ENCODE data around the gene ACTN1. TPM values are rescaled to one million over a fixed set of nuclear protein-coding genes. Genes with fewer than 3 reads are reported as not detected.

The ACTN1 gene
- total RNA-seq, 3 donors from 2014 or later, result 75.0 to 295 (median 290) TPM

DNA sequence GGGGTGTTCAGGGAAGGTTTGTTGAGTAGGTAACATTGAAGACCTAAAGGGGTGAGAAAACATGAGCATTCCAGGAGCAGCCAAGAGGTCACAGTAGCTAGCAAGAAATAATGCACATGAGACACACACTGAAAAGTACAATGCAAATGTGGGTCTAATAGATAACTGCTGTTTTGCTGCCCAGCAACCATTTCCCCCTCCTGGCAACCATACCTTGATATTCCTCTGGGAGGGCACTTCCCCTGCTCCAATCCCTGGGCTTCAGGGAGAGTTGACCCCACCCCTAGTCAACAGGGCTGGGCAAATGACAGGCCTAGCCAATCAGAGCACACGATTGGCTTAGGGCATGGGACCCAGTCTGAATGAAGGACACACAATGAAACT is 8.5 kb upstream of the ACTN1 start:
- no peaks in the 10 kb centered on the region for H3K4me1 ChIP-seq
- intact Hi-C loops (cut with DNase I; ENCODE audit: low total_unique reads), result no loop called here
- no peaks in the 10 kb centered on the region for H3K36me3 ChIP-seq
- TF ChIP-seq, protein P1, sequence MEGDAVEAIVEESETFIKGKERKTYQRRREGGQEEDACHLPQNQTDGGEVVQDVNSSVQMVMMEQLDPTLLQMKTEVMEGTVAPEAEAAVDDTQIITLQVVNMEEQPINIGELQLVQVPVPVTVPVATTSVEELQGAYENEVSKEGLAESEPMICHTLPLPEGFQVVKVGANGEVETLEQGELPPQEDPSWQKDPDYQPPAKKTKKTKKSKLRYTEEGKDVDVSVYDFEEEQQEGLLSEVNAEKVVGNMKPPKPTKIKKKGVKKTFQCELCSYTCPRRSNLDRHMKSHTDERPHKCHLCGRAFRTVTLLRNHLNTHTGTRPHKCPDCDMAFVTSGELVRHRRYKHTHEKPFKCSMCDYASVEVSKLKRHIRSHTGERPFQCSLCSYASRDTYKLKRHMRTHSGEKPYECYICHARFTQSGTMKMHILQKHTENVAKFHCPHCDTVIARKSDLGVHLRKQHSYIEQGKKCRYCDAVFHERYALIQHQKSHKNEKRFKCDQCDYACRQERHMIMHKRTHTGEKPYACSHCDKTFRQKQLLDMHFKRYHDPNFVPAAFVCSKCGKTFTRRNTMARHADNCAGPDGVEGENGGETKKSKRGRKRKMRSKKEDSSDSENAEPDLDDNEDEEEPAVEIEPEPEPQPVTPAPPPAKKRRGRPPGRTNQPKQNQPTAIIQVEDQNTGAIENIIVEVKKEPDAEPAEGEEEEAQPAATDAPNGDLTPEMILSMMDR (IDR thresholded peaks at IDR 0.05), result no peak
- TF ChIP-seq POLR2A (IDR thresholded peaks at IDR 0.05) (no peak), POLR2AphosphoS5 (IDR thresholded peaks at IDR 0.05) (no peak)
- no peaks in the 10 kb centered on the region for H3K27me3 ChIP-seq
- H3K4me3 ChIP-seq, result no peak overlapping the region
- H3K9me3 ChIP-seq, result no peaks in the 10 kb centered on the region
- no peak for DNase-seq (ENCODE audit: low spot score in 2 of 2)
- no peak overlapping the region for H3K27ac ChIP-seq

DNA sequence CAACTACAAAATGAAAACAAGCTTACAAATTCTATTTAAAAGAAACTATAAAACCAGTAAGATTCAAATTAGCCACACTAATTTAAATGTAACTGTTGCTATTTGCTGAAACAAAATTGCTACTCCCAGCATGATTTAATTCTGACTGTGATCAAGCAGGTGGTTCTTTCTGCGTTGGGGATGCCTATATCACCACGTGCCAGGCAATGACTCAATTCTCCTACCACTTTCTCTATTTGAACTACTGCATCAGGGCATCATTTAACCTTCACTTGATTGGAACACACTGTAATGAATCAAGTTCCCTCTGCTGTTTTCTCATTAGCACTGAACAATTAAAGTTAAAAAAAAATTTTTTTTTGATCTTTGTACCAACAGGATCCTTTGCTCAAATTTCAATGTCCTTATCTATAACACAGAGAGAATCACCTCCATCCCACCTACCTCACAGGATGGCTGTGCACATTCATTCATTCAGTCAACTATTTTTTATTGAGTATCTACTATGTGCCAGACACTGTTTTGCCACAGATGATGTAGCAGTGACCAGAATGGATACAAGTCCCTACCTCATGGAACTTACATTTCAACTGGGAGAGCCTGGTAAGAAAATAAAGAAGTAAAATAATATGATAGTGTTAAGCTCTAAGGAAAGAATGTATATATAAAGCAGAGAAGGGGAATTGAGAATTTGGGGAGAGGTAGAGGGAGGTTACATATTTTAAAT is 8.0 kb upstream of the ACTN1 start:
- Histone ChIP-seq H3K36me3 (no peaks in the 10 kb centered on the region), H3K4me1 (no peaks in the 10 kb centered on the region), H3K9me3 (no peaks in the 10 kb centered on the region), H3K27me3 (no peaks in the 10 kb centered on the region), H3K4me3 (no peak overlapping the region), H3K27ac (no peak overlapping the region)
- intact Hi-C loops (cut with DNase I; ENCODE audit: low total_unique reads), result no loop called here
- no peak for DNase-seq (ENCODE audit: low spot score in 2 of 2)
- TF ChIP-seq POLR2A (IDR thresholded peaks at IDR 0.05) (no peak), POLR2AphosphoS5 (IDR thresholded peaks at IDR 0.05) (no peak)
- TF ChIP-seq, protein P1 (IDR thresholded peaks at IDR 0.05), result no peak

DNA sequence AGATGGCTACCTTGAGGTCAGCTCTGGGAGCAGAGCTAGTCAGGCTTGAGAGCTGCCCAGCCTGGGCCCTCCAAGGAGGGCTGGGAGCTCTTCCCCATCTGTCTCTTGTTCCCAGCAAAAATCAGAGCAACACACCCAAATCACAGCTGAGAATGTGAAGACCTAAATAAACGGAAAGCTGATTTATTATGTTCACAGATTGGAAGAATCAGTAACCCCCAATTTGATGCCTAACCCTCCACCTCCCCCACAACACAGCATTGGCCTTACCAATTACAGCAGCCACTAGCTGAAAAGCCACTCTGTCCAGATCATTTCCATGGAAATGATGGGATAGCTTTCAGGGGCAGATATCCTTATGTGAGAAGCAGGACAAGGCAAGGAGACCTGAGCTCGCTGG is 7.1 kb upstream of the ACTN1 start:
- no peak overlapping the region for H3K27ac ChIP-seq
- no peaks in the 10 kb centered on the region for H3K27me3 ChIP-seq
- H3K9me3 ChIP-seq, result no peaks in the 10 kb centered on the region
- no peak for DNase-seq (ENCODE audit: low spot score in 2 of 2)
- no peaks in the 10 kb centered on the region for H3K4me1 ChIP-seq
- no peak overlapping the region for H3K4me3 ChIP-seq
- no peak for TF ChIP-seq POLR2AphosphoS5 (IDR thresholded peaks at IDR 0.05)
- TF ChIP-seq, protein P1 (IDR thresholded peaks at IDR 0.05), result no peak
- intact Hi-C loops (cut with DNase I; ENCODE audit: low total_unique reads), result no loop called here
- H3K36me3 ChIP-seq, result no peaks in the 10 kb centered on the region

DNA sequence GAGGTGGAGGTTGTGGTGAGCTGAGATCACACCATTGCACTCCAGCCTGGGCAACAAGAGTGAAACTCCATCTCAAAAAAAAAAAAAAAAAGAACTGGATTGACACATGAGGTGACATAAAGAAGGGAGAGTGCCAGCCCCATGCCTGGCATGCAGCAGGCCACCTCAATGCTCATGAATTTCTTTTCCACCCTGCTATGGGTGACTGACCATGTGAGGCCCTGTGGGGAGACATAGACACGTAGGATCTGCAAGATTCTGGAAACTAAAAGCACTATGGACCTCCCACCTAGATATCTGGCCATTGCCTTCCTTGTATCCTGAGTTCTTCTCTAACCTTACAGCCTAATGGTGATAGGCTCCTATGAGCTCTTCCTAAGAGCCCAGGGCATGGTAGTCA is 5.6 kb upstream of the ACTN1 start:
- no peak overlapping the region for H3K27ac ChIP-seq
- intact Hi-C loops (cut with DNase I; ENCODE audit: low total_unique reads), result no loop called here
- H3K27me3 ChIP-seq, result no peaks in the 10 kb centered on the region
- H3K9me3 ChIP-seq, result no peaks in the 10 kb centered on the region
- no peak for TF ChIP-seq POLR2AphosphoS5 (IDR thresholded peaks at IDR 0.05)
- no peak for TF ChIP-seq POLR2A (IDR thresholded peaks at IDR 0.05)
- TF ChIP-seq, protein P1 (IDR thresholded peaks at IDR 0.05), result no peak
- H3K4me3 ChIP-seq, result no peak overlapping the region
- no peaks in the 10 kb centered on the region for H3K4me1 ChIP-seq
- H3K36me3 ChIP-seq, result no peaks in the 10 kb centered on the region
- no peak for DNase-seq (ENCODE audit: low spot score in 2 of 2)

DNA sequence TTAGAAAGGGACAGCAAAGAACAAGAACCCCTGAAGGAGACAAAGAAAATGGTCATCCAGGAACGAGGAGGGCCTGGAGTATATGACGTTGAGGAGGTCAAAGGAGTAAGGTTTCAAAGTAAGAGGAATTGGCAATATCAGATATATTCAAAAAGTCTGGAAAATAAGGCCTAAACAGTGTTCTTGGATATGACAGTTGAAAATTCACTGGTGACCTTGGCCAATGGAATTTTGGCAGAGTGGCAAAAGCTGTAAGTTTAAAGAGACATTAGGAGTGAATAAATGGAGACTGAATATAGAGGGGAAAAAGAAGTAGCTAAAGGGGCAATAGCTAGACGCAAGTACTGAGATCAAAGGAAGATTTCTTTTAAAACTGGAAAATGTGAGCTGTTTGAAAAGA is 4.1 kb upstream of the ACTN1 start:
- intact Hi-C loops (cut with DNase I; ENCODE audit: low total_unique reads), result no loop called here
- TF ChIP-seq POLR2AphosphoS5 (IDR thresholded peaks at IDR 0.05) (no peak), POLR2A (IDR thresholded peaks at IDR 0.05) (no peak)
- TF ChIP-seq, protein P1 (IDR thresholded peaks at IDR 0.05), result no peak
- Histone ChIP-seq H3K36me3 (no peaks in the 10 kb centered on the region), H3K4me3 (no peak overlapping the region), H3K27me3 (no peaks in the 10 kb centered on the region), H3K27ac (no peak overlapping the region), H3K4me1 (no peaks in the 10 kb centered on the region), H3K9me3 (no peaks in the 10 kb centered on the region)
- DNase-seq (ENCODE audit: low spot score in 2 of 2), result no peak

All from breast epithelium (tissue), 4 donors.